GM18502 (cell line): ENCODE data around the gene IFNGR1.
"Not testable (repeated sequence)": the region's sequence is repeated elsewhere in the genome, so short reads cannot be mapped to it uniquely, and the experiment has no call there.

Experiments
- ATAC-seq: cut with Tn5 transposase; IDR thresholded peaks from one replicate; pipeline ENCODE4 v1.9.1; 2021; ENCODE audit warnings: mild to moderate bottlenecking; ENCODE audit not compliant: unreplicated experiment, poor library complexity

IFNGR1 gene

DNA sequence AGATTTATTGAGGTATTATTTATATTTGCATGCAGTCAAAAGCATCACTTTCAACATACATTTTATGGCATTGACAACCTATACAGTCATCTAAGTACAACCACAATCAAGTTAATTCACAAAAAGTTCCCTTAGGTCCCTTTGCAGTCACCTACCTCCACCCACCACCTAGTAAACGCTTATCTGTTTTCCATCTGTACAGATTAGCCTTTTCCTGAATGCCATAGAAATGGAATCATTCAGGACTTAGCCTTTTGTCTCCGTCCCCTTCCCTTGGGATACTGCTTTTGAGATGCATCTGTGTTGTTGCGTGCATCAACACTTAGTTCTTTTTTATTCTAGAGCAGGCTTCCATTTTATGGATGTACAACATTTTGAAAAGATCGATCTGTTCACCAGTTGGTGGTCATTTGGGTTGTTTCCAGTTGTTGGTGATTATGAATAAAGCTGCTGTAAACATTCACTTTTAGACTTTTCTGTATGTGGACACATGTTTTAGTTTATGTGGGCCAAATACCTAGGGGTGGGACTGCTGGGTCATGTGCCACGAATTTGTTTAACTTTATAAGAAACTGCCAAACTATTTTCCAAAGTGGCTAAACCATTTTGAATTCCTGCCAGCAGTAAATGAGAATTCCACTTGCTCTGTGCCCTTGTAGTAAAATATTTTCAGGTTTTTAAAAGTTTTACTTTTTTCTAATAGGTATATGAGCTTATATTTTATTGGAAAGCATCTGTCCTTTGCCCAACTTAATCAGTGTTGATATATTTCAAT is 17.6 kb upstream of the IFNGR1 start:
- ATAC-seq: no peak

GRCh38 chr6:137235686-137236085 is 16.5 kb upstream of the IFNGR1 start:
- no peak for ATAC-seq

GRCh38 chr6:137233911-137234863 is 15.0 kb upstream of the IFNGR1 start:
- ATAC-seq: peak; percentile 63

- ATAC-seq: no peak
Measured at GRCh38 chr6:137231895-137232294, 12.7 kb upstream of the IFNGR1 start.

DNA sequence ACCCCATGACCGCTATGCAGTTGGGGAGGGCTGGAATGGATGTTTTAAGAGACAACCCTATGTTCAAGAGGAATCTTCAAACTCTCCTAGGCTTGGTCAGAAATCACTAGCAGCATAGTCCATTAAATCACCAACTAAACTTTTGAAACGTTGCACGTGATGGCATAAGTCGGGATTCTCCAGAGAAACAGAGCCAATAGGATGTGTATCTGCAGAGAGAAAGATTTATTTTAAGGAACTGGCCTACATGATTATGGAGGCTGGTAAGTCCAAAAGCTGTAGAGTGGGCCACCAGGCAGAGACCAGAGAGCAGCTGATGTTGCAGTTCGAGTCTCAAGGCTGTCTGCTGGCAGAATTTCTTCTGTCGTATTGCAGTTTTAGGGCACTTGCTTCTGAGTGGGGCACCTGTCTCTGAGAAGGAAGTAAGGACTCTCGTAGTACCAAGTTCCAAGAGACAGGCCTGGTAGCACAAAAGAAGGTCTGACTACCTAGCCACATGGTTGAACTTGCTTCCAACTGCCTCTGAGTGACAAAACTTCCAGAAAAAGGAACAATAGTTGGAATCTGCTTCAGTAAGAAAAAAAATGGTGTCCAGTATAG is 11.9 kb upstream of the IFNGR1 start:
- no peak for ATAC-seq

DNA sequence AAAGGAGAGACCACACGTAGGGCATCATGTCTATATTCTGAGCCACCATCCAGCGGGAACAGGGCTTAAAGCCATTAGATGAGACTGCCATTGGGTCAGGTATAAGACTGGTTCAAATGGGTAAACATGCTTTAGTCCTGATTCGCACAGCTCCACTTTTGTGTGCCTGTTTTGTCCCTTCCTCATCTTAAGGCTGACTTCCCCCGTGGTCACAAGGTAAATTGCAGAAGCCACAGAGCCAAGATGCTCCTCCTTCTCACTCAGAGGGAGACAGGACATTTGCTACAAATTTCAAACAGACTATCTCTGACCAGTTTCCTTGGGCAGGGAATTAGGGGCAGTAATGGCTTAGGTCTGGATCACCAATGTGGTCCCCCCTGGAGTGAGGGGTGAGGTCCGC is 11.4 kb upstream of the IFNGR1 start:
- ATAC-seq: no peak

GRCh38 chr6:137229075-137229759 is 10.0 kb upstream of the IFNGR1 start:
- ATAC-seq: no peak

- ATAC-seq: no peak
Measured at GRCh38 chr6:137227871-137228302, 8.7 kb upstream of the IFNGR1 start.

- no peak for ATAC-seq
Measured at GRCh38 chr6:137226697-137227096, 7.5 kb upstream of the IFNGR1 start.

- ATAC-seq: peak; percentile 76
Measured at GRCh38 chr6:137224799-137225198, 5.6 kb upstream of the IFNGR1 start.

DNA sequence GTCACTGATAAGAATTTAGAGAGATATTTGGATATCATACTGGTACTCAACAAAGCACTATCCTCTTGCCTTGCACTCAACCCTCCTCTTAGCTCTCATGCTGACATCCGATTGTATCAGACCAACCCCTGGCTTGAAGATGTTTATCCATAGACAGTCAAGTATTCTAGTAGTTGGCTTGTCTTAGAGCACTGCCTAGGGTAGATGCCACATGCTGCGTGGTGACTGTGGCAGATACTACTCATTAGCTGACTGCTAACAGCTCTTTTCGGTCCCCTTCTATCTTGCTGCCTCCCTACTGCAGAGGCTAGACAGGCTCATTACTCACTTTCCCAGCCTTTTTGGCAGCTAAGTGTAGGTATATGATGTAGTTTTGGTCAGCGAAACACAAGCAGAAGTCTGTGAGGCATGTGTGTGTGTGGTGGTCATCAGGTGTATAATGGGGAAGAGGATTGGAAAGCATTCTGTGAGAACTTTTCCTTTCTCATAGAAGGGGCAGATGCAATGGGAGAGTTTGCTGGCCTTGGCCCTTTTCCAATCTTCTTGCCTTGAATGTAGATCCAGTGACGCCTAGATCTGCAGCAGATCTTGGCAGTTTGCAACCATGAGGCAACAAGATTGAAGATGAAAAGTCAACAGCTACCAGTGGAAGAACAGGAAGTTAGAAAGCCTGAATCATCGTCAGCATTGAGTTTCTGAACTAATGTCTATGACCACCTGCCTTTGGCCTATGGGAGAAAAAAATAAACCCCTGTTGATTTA is 4.4 kb upstream of the IFNGR1 start:
- ATAC-seq: no peak

GRCh38 chr6:137222381-137222780 is 3.2 kb upstream of the IFNGR1 start:
- no peak for ATAC-seq

DNA sequence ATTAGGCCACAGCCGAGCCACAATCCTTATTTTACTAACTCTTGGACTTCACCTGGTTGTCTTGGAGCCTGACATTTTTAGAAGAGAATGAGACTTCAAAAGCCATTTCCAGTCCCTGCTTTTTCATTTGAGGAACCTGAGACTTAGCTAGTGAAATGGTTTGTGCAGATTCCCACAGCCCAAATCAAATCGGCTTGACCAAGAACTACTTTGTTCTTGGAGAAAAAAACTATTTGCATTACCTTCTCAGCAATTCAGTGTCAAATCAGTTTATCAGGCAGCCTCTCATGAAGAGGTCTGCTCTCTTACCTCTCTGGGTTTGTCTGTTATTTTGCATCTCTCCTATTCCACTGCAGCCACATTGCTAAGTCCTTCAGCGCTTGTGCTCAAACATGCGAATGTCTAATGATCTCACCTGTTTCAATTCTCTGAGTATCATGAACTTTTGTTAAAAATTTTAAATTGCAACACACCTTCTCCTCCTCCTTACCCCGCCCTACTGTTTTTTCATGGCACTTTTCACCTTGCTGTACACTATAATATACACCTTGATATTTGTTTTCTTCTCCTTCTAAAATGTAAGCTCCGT is 573 bp upstream of the IFNGR1 start:
- ATAC-seq: peak; percentile 13

DNA sequence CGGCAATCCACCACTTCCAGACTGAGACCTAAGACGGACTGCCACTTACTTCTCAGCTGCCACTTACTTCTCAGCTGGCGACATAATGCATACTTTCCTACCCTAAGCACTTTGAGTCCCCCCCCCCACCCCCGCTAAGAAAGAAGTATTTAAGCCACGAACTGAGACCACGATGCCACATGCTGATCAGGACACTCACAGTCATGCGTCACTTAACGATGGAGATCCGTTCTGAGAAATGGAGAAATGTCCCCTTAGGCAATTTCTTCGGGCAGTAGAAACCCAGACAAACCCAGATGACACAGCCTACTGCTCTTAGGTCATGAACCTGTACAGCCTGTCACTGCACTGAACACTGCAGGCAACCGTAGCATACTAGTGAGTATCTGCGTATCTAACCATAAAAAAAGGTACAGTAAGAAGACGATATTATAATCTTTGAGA is 690 bp downstream of the IFNGR1 start:
- ATAC-seq: peak; percentile 43

DNA sequence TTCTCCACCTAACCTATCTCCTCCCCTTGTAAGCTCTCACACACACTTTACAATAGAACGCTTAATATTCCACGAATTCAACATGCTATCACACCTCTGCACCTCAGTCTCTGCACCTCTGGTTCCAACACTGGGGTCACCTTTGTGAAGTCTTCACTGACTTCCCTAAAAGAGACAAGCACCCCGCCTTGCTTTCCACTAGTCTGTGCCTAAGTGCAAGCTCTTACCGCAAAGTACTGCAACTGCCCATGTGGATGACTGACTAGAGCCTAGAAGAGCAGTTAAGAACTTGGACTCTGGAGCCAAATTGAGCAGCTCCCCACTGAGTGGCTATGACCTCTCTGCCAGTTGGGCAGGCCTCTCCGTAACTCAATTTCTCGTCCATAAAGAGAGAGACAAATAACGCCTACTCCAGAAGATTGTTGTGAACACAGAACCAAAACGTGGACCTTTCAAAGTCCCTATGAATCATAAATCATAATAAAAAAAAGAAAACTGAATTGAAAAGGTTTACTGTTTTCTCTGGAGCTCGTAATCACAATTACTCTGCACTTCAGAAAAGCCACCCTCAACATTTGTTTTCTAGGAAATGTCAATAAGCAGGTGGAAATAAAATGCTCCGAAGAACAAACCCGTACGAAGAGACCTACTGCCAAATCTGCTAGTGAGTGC is 1.2 kb downstream of the IFNGR1 start:
- peak; percentile 32 for ATAC-seq

DNA sequence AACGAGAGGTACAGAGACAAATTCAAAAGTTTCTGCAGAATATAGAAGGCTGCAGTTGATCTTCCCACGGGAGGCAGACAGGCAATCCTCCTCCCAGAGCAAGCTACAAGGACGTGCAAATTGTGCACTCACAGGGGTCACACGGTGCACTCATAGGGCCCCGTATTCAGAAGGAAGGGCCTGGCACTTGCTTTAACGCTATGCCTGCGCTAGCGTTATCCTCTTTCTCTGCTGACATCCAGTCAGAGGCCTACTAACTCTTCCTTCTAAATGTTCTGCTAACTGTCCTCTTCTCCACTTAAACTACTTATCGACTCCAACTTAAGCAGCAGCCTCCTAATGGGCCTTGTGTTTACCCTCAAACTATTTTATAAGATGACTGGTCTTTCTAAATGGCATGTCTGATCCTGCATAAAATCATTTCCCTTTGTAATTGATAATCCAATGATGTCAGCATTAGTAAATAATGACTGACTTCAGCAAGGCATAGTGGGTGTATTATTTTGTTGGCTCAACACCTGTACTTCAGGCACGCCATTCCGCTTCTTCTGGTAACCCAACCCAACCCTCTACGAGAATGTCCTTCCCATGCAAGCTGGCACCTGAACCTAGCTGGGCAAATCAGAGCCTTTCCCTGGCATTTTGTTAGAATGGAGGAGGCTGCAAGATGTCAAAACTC is 2.2 kb downstream of the IFNGR1 start:
- ATAC-seq: no peak

DNA sequence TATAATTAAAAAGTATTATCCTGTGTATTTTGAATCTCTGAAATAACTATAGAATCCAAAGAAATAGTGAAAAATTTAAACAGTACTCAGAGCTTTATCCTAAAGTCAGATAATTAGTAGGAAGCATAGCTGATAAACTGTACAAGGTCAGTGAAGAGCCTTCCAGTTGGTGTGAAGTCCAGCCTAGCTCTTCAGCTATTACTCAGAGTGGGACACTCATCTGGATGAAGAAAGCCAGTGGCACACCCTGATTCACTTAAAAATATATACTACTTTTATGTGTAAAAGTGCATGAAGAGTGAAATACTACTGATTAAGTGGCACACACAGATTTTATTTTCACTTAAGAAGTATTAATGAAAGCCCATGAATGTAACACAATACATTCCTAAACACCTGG is 3.1 kb downstream of the IFNGR1 start:
- ATAC-seq: no peak

DNA sequence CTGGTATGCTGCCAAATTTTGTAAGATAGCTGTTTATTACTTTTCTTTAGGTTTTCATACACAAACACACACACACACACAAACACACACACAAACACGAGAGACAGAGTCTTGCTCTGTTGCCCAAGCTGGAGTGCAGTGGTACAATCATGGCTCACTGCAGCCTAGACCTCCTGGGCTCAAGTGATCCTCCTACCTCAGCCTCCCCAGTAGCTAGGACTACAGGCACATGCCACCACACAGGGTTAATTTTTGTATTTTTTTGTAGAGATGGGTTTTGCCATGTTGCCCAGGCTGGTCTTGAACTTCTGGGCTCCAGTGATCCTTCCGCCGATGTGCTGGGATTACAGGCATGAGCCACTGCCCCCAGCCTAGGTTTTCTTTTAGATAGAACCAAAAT is 3.6 kb downstream of the IFNGR1 start:
- not testable (repeated sequence) for ATAC-seq
